ENCODE measurements around the gene NAV2.

GRCh38 chr11:20137637-20138036 is 425.0 kb downstream of the NAV2 start:
- TF ChIP-seq POLR2AphosphoS5 (IDR thresholded peaks at IDR 0.05; ENCODE audit: borderline replicate concordance, low read depth, low read length), result no peak
- no peak for TF ChIP-seq EZH2 (IDR thresholded peaks at IDR 0.05)
- no peak for TF ChIP-seq FOXP2 (optimal IDR thresholded peaks at IDR 0.05; ENCODE audit: control extremely low read depth, extremely low read length, insufficient read depth)

Data from SK-N-MC (cell line).